ENCODE results near the gene INPP4B. TPM values are rescaled to one million over a fixed set of nuclear protein-coding genes. Genes with fewer than 3 reads are reported as not detected.

The INPP4B gene
- total RNA-seq, 1 experiment from 2014 or later = not detected

- H3K4me1 ChIP-seq (ENCODE audit: low read length) = no peaks in the 10 kb centered on the region
- no peak overlapping the region for H2AFZ ChIP-seq (ENCODE audit: low read length)
- H3K79me2 ChIP-seq (ENCODE audit: low read length) = no peaks in the 10 kb centered on the region
- no peak overlapping the region for H3K4me2 ChIP-seq (ENCODE audit: low read depth, low read length, poor library complexity, severe bottlenecking)
- H3K36me3 ChIP-seq (ENCODE audit: insufficient read depth, low read length) = no peaks in the 10 kb centered on the region
- H3K4me3 ChIP-seq (ENCODE audit: low read length) = no peak overlapping the region
- no peak overlapping the region for H3K9ac ChIP-seq (ENCODE audit: low read length)
- H3K9me3 ChIP-seq (ENCODE audit: low read length) = no peaks in the 10 kb centered on the region
- H3K27ac ChIP-seq (ENCODE audit: low read length) = no peak overlapping the region
- no peak for DNase-seq
- H4K20me1 ChIP-seq (ENCODE audit: insufficient read depth, low read depth, low read length) = no peaks in the 10 kb centered on the region
- no peaks in the 10 kb centered on the region; the same call in 1 of the 2 replicates for H3K9me2 ChIP-seq (replicated peaks; ENCODE audit: insufficient read depth, low read length)
- no peaks in the 10 kb centered on the region for H3K27me3 ChIP-seq (ENCODE audit: low read length)
Measured at GRCh38 chr4:142211444-142211843, 634.7 kb downstream of the INPP4B start.

- Histone ChIP-seq H3K4me3 (ENCODE audit: low read length) (no peak overlapping the region), H3K9ac (ENCODE audit: low read length) (no peak overlapping the region), H3K79me2 (ENCODE audit: low read length) (no peaks in the 10 kb centered on the region), H3K9me3 (ENCODE audit: low read length) (no peaks in the 10 kb centered on the region), H3K36me3 (ENCODE audit: insufficient read depth, low read length) (no peaks in the 10 kb centered on the region), H4K20me1 (ENCODE audit: insufficient read depth, low read depth, low read length) (no peaks in the 10 kb centered on the region), H3K27ac (ENCODE audit: low read length) (no peak overlapping the region), H3K4me2 (ENCODE audit: low read depth, low read length, poor library complexity, severe bottlenecking) (no peak overlapping the region), H2AFZ (ENCODE audit: low read length) (no peak overlapping the region), H3K9me2 (replicated peaks; ENCODE audit: insufficient read depth, low read length) (no peaks in the 10 kb centered on the region; the same call in 1 of the 2 replicates), H3K27me3 (ENCODE audit: low read length) (no peaks in the 10 kb centered on the region), H3K4me1 (ENCODE audit: low read length) (no peaks in the 10 kb centered on the region)
- no peak for DNase-seq
Measured at GRCh38 chr4:142203505-142203904, 642.6 kb downstream of the INPP4B start.

- Histone ChIP-seq H3K4me3 (ENCODE audit: low read length) (no peak overlapping the region), H3K27me3 (ENCODE audit: low read length) (no peaks in the 10 kb centered on the region), H3K4me1 (ENCODE audit: low read length) (no peaks in the 10 kb centered on the region), H4K20me1 (ENCODE audit: insufficient read depth, low read depth, low read length) (no peaks in the 10 kb centered on the region), H3K9me2 (replicated peaks; ENCODE audit: insufficient read depth, low read length) (no peaks in the 10 kb centered on the region), H3K79me2 (ENCODE audit: low read length) (no peaks in the 10 kb centered on the region), H2AFZ (ENCODE audit: low read length) (no peak overlapping the region), H3K4me2 (ENCODE audit: low read depth, low read length, poor library complexity, severe bottlenecking) (no peak overlapping the region), H3K36me3 (ENCODE audit: insufficient read depth, low read length) (no peaks in the 10 kb centered on the region), H3K9me3 (ENCODE audit: low read length) (no peaks in the 10 kb centered on the region), H3K27ac (ENCODE audit: low read length) (no peak overlapping the region), H3K9ac (ENCODE audit: low read length) (no peak overlapping the region)
- DNase-seq = no peak
Measured at GRCh38 chr4:142202404-142203332, 643.4 kb downstream of the INPP4B start.

GRCh38 chr4:142201041-142201440 is 645.1 kb downstream of the INPP4B start:
- Histone ChIP-seq H3K9ac (ENCODE audit: low read length) (no peak overlapping the region), H2AFZ (ENCODE audit: low read length) (no peak overlapping the region), H3K4me1 (ENCODE audit: low read length) (no peaks in the 10 kb centered on the region)

GRCh38 chr4:142194905-142195304 is 651.2 kb downstream of the INPP4B start:
- Histone ChIP-seq H3K27me3 (ENCODE audit: low read length) (no peaks in the 10 kb centered on the region), H3K36me3 (ENCODE audit: insufficient read depth, low read length) (no peaks in the 10 kb centered on the region), H4K20me1 (ENCODE audit: insufficient read depth, low read depth, low read length) (no peaks in the 10 kb centered on the region), H3K4me2 (ENCODE audit: low read depth, low read length, poor library complexity, severe bottlenecking) (no peak overlapping the region), H3K4me3 (ENCODE audit: low read length) (no peak overlapping the region), H3K9me2 (replicated peaks; ENCODE audit: insufficient read depth, low read length) (no peaks in the 10 kb centered on the region), H2AFZ (ENCODE audit: low read length) (no peak overlapping the region), H3K27ac (ENCODE audit: low read length) (no peak overlapping the region), H3K9ac (ENCODE audit: low read length) (no peak overlapping the region), H3K79me2 (ENCODE audit: low read length) (no peaks in the 10 kb centered on the region), H3K4me1 (ENCODE audit: low read length) (no peaks in the 10 kb centered on the region), H3K9me3 (ENCODE audit: low read length) (no peaks in the 10 kb centered on the region)
- no peak for DNase-seq

More at GRCh38 chr4:142201041-142201440, 645.1 kb downstream of the INPP4B start:
- Histone ChIP-seq H4K20me1 (ENCODE audit: insufficient read depth, low read depth, low read length) (no peaks in the 10 kb centered on the region), H3K36me3 (ENCODE audit: insufficient read depth, low read length) (no peaks in the 10 kb centered on the region), H3K4me2 (ENCODE audit: low read depth, low read length, poor library complexity, severe bottlenecking) (no peak overlapping the region), H3K79me2 (ENCODE audit: low read length) (no peaks in the 10 kb centered on the region), H3K27ac (ENCODE audit: low read length) (no peak overlapping the region), H3K4me3 (ENCODE audit: low read length) (no peak overlapping the region), H3K9me3 (ENCODE audit: low read length) (no peaks in the 10 kb centered on the region), H3K27me3 (ENCODE audit: low read length) (no peaks in the 10 kb centered on the region), H3K9me2 (replicated peaks; ENCODE audit: insufficient read depth, low read length) (no peaks in the 10 kb centered on the region)
- no peak for DNase-seq

GRCh38 chr4:142191901-142192300 is 654.2 kb downstream of the INPP4B start:
- Histone ChIP-seq H3K4me3 (ENCODE audit: low read length) (no peak overlapping the region), H3K79me2 (ENCODE audit: low read length) (no peaks in the 10 kb centered on the region), H3K9me2 (replicated peaks; ENCODE audit: insufficient read depth, low read length) (no peaks in the 10 kb centered on the region), H3K27ac (ENCODE audit: low read length) (no peak overlapping the region), H2AFZ (ENCODE audit: low read length) (no peak overlapping the region), H3K4me1 (ENCODE audit: low read length) (no peaks in the 10 kb centered on the region), H3K27me3 (ENCODE audit: low read length) (no peaks in the 10 kb centered on the region), H3K4me2 (ENCODE audit: low read depth, low read length, poor library complexity, severe bottlenecking) (no peak overlapping the region), H3K36me3 (ENCODE audit: insufficient read depth, low read length) (no peaks in the 10 kb centered on the region), H3K9me3 (ENCODE audit: low read length) (no peaks in the 10 kb centered on the region), H3K9ac (ENCODE audit: low read length) (no peak overlapping the region), H4K20me1 (ENCODE audit: insufficient read depth, low read depth, low read length) (no peaks in the 10 kb centered on the region)
- DNase-seq = no peak

- DNase-seq = no peak
- Histone ChIP-seq H3K27me3 (ENCODE audit: low read length) (no peaks in the 10 kb centered on the region), H3K79me2 (ENCODE audit: low read length) (no peaks in the 10 kb centered on the region), H3K4me1 (ENCODE audit: low read length) (no peaks in the 10 kb centered on the region), H3K27ac (ENCODE audit: low read length) (no peak overlapping the region), H2AFZ (ENCODE audit: low read length) (no peak overlapping the region), H3K4me2 (ENCODE audit: low read depth, low read length, poor library complexity, severe bottlenecking) (no peak overlapping the region), H3K9me2 (replicated peaks; ENCODE audit: insufficient read depth, low read length) (no peaks in the 10 kb centered on the region), H3K36me3 (ENCODE audit: insufficient read depth, low read length) (no peaks in the 10 kb centered on the region), H3K4me3 (ENCODE audit: low read length) (no peak overlapping the region), H3K9ac (ENCODE audit: low read length) (no peak overlapping the region), H4K20me1 (ENCODE audit: insufficient read depth, low read depth, low read length) (no peaks in the 10 kb centered on the region), H3K9me3 (ENCODE audit: low read length) (no peaks in the 10 kb centered on the region)
Measured at GRCh38 chr4:142181021-142181420, 665.1 kb downstream of the INPP4B start.

- Histone ChIP-seq H3K9ac (ENCODE audit: low read length) (no peak overlapping the region), H3K27ac (ENCODE audit: low read length) (no peak overlapping the region), H4K20me1 (ENCODE audit: insufficient read depth, low read depth, low read length) (no peaks in the 10 kb centered on the region), H3K4me1 (ENCODE audit: low read length) (no peaks in the 10 kb centered on the region), H3K9me3 (ENCODE audit: low read length) (no peaks in the 10 kb centered on the region), H3K9me2 (replicated peaks; ENCODE audit: insufficient read depth, low read length) (no peaks in the 10 kb centered on the region), H3K27me3 (ENCODE audit: low read length) (no peaks in the 10 kb centered on the region), H2AFZ (ENCODE audit: low read length) (no peak overlapping the region), H3K79me2 (ENCODE audit: low read length) (no peaks in the 10 kb centered on the region), H3K4me3 (ENCODE audit: low read length) (no peak overlapping the region), H3K36me3 (ENCODE audit: insufficient read depth, low read length) (no peaks in the 10 kb centered on the region), H3K4me2 (ENCODE audit: low read depth, low read length, poor library complexity, severe bottlenecking) (no peak overlapping the region)
- DNase-seq = no peak
Measured at GRCh38 chr4:142169216-142169615, 676.9 kb downstream of the INPP4B start.
